HCT116 (cell line): ENCODE data around the gene ARHGEF16.

ENCODE experiments used
- CTCF ChIP-seq, 3 experiments: fragments of 200-600 bp in 1 of 3; sonication (generic) in 1 of 3; IDR thresholded peaks in 2 of 3; conservative IDR thresholded peaks in 1 of 3; 2 replicates each; pipeline ENCODE4 v1.5.1; 2012 to 2017; ENCODE audit warnings: low read depth in 2 of 3, low read length in 2 of 3, antibody characterized with exemption in 1 of 3, borderline replicate concordance in 1 of 3, control low read depth in 1 of 3, mild to moderate bottlenecking in 1 of 3, mixed read lengths in 1 of 3, mixed run types in 1 of 3, moderate library complexity in 1 of 3; ENCODE audit not compliant: insufficient read depth in 1 of 3
- POLR2A ChIP-seq: IDR thresholded peaks from 2 replicates; pipeline ENCODE4 v1.7.0; 2011; ENCODE audit warnings: borderline replicate concordance; ENCODE audit not compliant: insufficient read depth, insufficient read length; ENCODE audit errors: extremely low read depth
- TF ChIP-seq, protein P1 (sequence below): IDR thresholded peaks from 2 replicates; pipeline ENCODE4 v1.6.1; 2012; ENCODE audit warnings: low read depth

- no peak for TF ChIP-seq CTCF (IDR thresholded peaks at IDR 0.05 in 2 of 3, conservative IDR thresholded peaks at IDR 0.05 in 1 of 3; ENCODE audit: borderline replicate concordance in 1 of 3, insufficient read depth in 1 of 3, low read depth in 2 of 3, low read length in 2 of 3)
- TF ChIP-seq POLR2A = no peak
- TF ChIP-seq, protein P1, sequence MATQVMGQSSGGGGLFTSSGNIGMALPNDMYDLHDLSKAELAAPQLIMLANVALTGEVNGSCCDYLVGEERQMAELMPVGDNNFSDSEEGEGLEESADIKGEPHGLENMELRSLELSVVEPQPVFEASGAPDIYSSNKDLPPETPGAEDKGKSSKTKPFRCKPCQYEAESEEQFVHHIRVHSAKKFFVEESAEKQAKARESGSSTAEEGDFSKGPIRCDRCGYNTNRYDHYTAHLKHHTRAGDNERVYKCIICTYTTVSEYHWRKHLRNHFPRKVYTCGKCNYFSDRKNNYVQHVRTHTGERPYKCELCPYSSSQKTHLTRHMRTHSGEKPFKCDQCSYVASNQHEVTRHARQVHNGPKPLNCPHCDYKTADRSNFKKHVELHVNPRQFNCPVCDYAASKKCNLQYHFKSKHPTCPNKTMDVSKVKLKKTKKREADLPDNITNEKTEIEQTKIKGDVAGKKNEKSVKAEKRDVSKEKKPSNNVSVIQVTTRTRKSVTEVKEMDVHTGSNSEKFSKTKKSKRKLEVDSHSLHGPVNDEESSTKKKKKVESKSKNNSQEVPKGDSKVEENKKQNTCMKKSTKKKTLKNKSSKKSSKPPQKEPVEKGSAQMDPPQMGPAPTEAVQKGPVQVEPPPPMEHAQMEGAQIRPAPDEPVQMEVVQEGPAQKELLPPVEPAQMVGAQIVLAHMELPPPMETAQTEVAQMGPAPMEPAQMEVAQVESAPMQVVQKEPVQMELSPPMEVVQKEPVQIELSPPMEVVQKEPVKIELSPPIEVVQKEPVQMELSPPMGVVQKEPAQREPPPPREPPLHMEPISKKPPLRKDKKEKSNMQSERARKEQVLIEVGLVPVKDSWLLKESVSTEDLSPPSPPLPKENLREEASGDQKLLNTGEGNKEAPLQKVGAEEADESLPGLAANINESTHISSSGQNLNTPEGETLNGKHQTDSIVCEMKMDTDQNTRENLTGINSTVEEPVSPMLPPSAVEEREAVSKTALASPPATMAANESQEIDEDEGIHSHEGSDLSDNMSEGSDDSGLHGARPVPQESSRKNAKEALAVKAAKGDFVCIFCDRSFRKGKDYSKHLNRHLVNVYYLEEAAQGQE = no peak
These were observed 49.8 kb downstream of the ARHGEF16 start for GRCh38 chr1:3504151-3504821.
